GM12875 (cell line): ENCODE data around the gene MYEF2.
A peak's percentile ranks its signal among the peaks of the same experiment; 100 is the strongest.

Source experiments
- H3K4me3 ChIP-seq: one replicate; pipeline ENCODE4 v1.5.1; 2011; ENCODE audit warnings: low read depth, low read length, control low read depth
- TF ChIP-seq, protein P1 (sequence below): IDR thresholded peaks from 2 replicates; pipeline ENCODE4 v1.5.1; 2011; ENCODE audit warnings: low read depth, mild to moderate bottlenecking, control low read depth, inconsistent platforms, low read length, moderate library complexity, borderline replicate concordance; ENCODE audit not compliant: insufficient read depth

MYEF2 gene

DNA sequence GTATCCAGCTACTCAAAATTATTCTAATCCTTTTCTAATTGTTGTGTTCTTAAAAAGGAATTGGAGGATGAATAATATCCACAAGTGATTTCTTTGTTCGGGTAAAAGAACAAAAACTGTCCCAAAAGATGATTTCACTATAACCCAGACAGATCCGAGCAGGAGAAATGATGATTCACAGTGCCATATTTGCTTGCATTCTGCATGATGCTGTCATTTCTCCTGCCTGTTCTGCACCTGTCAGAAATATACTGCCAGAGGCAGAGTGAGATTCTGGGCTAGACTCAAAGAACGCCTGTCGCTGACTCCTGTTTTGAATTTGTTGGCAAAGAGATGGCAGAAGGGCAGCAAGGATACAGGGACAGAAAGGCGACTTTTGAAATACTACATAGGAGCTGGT is 92.0 kb downstream of the MYEF2 start:
- TF ChIP-seq, protein P1, sequence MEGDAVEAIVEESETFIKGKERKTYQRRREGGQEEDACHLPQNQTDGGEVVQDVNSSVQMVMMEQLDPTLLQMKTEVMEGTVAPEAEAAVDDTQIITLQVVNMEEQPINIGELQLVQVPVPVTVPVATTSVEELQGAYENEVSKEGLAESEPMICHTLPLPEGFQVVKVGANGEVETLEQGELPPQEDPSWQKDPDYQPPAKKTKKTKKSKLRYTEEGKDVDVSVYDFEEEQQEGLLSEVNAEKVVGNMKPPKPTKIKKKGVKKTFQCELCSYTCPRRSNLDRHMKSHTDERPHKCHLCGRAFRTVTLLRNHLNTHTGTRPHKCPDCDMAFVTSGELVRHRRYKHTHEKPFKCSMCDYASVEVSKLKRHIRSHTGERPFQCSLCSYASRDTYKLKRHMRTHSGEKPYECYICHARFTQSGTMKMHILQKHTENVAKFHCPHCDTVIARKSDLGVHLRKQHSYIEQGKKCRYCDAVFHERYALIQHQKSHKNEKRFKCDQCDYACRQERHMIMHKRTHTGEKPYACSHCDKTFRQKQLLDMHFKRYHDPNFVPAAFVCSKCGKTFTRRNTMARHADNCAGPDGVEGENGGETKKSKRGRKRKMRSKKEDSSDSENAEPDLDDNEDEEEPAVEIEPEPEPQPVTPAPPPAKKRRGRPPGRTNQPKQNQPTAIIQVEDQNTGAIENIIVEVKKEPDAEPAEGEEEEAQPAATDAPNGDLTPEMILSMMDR, result no peak
- H3K4me3 ChIP-seq, result no peak overlapping the region

DNA sequence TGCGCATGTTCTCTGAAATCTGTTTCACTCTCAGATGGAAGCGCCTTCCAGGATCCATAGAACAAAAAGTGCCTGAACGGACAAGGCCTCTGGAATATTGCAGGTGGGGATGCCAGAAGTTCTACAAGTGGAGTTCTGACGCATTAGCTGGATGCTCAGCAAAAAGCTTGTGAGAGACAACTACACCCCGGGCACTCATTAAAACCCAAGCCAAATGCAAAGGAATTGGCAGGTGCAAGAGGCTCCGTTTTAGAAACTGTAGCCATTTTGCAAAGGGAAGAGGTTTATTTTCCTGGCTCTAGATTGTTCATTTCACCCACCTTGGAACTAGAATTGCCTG is 92.5 kb downstream of the MYEF2 start:
- H3K4me3 ChIP-seq, result no peak overlapping the region
- TF ChIP-seq, protein P1, result no peak

DNA sequence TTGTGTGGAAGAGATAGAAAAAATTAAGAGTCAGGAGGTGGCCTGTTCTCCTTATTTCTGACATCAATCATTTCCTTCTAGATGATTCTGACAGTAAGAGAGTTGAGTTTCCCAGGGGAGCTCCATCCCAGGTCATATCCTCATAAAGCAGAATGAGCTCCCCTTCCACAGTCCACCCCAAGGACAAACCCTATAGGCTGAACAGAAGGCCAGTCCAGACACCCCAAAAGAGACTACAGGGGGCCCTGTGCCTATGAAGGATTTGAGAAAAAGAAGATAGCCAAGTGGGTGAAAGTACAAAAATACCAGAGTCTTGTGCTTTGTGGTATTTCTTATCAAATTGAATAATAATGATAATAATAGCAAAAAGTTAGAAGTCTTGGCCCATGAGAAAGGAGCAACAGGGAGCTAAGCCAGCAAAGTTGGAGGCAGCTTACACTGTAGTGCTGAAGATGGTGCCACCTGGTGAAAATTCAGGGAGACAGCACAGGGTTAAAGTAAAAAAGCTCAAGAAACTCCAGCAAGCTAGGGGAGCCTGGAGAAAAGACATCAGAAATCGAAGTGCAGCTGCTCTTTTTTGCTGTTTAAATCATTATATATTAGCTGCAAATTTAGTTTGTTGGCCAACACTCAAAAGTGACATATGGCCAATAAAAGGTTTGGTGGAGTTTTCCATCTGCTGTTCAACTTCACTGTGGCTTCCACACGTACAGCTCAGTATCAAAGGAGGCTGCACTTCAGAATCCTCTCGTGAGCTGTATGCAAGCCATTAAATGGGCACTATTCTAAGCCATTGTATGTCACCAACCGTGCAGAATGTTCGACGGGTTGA is 93.1 kb downstream of the MYEF2 start:
- H3K4me3 ChIP-seq, result no peak overlapping the region
- TF ChIP-seq, protein P1, result peak; percentile 42; the same call in 1 of the 2 replicates
